Measurements from ENCODE around the gene CPNE4.

CPNE4 gene

DNA sequence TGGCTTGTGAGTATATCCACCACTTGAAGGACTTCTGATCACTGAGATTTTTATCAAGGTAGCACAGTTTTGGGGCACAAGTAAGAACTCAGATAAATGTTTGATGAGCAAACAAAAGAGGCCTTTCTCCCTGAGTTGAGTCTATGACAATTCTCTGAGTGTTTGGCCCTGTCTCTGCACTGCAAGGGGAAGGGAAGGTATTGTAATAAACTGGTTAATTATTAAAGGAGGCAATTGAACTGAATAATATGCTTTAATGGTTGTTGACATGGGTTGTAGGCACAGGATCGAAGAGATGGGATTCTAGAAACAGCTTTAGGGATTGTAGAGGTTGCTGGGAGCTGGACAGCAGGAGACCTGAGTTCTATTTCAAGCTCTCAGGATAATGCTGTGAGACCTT, 437.0 kb downstream of the CPNE4 start:
- DNase-seq (ENCODE audit: low read depth), result no peak

- no peak for DNase-seq (ENCODE audit: low read depth)
Observed at GRCh38 chr3:131596884-131597283, 437.9 kb downstream of the CPNE4 start.

DNA sequence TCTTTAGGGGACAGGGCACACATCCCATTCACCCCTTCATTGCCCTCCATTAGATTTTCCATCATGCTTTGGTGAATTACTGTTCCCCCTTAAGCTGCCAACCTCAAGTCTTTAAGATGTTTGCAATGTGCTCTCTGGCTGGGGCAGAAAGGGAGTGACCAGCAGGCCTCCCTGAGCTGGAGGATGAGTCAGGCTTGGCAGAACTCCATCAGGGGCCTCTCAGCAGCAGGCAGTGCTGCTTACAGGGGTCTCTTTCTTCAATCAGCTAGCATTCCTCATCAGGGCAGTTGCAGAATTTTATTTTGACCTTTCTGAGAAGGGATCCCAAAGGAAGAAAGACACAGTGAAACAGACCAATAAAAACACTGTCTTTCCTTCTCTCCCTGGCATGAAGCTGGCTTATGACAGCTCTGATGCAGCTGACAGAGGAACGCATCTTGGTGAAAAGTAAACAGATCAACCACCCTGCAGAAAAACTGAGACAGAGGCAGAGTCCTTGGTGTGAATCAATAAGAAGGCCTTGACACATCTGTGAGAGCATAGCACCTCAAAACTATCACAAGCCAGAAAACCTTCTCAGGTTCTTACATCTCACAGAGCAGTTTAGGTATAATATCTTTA, 443.3 kb downstream of the CPNE4 start:
- no peak for DNase-seq (ENCODE audit: low read depth)

DNA sequence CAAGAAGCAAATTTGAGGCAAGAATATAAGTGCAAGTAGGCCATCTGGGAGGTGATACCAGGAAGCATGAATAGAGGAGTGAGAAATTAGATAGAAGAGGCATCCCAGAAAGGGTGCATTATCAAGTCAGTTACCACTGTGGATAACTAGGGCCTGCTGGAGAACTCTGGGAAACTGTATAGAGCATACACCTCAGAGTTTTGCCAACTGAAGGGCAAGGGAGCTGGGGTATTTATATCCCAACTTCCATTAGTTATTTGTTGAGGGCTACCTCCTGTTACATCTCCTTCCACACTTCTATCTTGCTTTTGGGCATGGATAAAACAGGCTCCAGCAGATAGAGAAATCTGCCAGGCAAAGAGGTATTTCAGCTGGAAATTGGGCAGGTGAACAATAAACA, 448.5 kb downstream of the CPNE4 start:
- no peak for DNase-seq (ENCODE audit: low read depth)

- DNase-seq (ENCODE audit: low read depth), result no peak
Observed at GRCh38 chr3:131582438-131582837, 452.4 kb downstream of the CPNE4 start.

DNA sequence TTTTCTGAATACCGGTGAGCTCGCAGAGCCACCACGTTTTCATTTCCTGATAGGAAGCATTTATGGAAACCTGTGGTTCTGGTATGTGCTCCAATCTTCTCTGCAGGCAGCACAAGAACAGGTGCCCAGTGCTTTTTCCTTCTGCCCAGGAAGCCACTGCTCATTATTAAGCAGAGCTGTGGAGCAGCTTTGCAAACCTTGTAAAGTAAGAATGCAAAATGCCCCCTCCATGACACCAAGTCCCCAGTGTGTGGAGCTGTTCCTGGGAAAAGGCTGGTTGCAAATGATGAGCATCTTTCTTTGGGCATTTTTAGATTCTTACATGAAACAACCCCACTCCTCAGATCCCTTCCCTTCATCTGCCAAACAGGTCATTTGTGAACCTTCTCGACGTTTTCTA, 466.4 kb downstream of the CPNE4 start:
- no peak for DNase-seq (ENCODE audit: low read depth)

- DNase-seq (ENCODE audit: low read depth), result no peak
Observed at GRCh38 chr3:131564812-131565211, 470.0 kb downstream of the CPNE4 start.

DNA sequence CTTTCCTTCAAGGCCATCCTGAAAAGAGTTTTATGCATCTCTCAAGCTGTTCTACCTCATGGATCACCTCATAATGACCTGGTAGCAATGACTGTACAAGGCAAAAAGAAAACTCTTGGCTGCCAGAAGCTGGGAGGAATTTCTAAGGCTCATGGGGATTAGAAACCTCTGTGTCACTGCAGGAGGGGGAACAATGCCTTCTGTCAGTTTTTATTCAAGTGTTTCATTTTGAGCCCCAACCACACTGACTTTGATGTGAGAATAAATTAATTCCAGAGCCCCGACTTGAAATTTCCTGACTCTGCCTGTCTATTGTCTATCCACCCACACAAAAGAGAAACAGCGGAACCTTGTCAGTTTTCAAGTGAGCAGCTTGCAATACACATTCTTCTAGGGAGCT, 473.3 kb downstream of the CPNE4 start:
- no peak for DNase-seq (ENCODE audit: low read depth)

DNA sequence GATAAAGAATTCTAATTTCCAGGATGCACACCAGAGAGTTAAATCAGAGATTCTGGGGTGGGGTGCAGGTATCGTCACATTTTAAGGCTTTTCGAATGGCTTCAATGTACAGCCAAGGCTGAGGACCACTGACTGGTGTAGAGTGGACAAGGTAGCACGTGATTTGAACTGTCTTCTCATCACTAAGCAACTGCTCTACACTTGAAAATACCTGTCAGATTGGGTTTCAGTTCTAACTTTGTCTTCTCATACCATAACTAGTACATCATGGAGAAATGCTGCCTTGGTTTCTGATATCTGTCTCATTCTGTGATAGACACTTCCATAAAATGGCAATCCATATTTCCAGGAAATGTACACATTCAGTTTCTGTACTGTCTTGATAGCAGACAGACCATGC, 474.0 kb downstream of the CPNE4 start:
- no peak for DNase-seq (ENCODE audit: low read depth)

- no peak for DNase-seq (ENCODE audit: low read depth)
Observed at GRCh38 chr3:131555456-131555855, 479.4 kb downstream of the CPNE4 start.

GRCh38 chr3:131553495-131554247, 481.1 kb downstream of the CPNE4 start:
- no peak for DNase-seq (ENCODE audit: low read depth)

DNA sequence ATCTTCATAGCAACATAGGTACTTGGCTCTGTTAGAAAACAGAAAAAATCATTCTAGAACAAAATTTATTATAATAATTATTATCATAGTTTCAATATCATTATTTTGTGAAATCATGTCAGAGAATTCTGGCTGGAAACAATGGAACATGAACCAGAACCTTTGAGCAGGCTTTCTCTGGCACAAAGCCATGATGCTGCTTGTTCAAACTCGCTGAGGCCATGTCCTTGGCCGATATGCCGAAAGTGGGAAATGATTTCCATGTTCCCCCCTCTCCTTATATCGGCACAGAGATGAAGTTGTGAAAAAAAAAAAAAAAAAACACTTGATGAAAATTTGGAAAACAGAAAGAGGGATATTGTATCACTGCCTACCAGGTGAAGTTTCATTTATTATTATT, 483.1 kb downstream of the CPNE4 start:
- DNase-seq (ENCODE audit: low read depth), result no peak

- no peak for DNase-seq (ENCODE audit: low read depth)
Observed at GRCh38 chr3:131550562-131551465, 484.0 kb downstream of the CPNE4 start.

- no peak for DNase-seq (ENCODE audit: low read depth)
Observed at GRCh38 chr3:131549340-131549739, 485.5 kb downstream of the CPNE4 start.

GRCh38 chr3:131547585-131547984, 487.2 kb downstream of the CPNE4 start:
- no peak for DNase-seq (ENCODE audit: low read depth)

DNA sequence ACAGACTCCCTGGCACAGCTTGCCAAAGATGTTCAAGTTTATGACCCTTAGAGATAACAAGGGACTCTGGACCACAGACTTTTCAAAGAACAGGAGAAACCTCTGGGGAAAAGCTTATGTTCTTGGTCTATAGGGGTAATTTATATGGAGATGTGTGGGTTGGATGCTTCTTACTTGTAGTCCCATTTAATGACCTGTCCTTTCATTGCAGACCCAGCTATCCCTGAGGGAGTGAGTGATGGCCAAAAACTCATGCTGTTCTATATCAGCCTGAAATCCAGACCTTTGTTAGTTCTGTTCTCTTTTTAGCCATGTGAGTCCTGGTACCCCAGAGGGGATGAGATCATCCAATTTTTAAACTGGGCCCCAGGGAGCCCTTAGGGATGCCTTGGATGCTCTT, 488.4 kb downstream of the CPNE4 start:
- no peak for DNase-seq (ENCODE audit: low read depth)

GRCh38 chr3:131544557-131544956, 490.3 kb downstream of the CPNE4 start:
- no peak for DNase-seq (ENCODE audit: low read depth)

GRCh38 chr3:131543714-131544113, 491.1 kb downstream of the CPNE4 start:
- DNase-seq (ENCODE audit: low read depth), result no peak

GRCh38 chr3:131541288-131541687, 493.5 kb downstream of the CPNE4 start:
- no peak for DNase-seq (ENCODE audit: low read depth)

DNA sequence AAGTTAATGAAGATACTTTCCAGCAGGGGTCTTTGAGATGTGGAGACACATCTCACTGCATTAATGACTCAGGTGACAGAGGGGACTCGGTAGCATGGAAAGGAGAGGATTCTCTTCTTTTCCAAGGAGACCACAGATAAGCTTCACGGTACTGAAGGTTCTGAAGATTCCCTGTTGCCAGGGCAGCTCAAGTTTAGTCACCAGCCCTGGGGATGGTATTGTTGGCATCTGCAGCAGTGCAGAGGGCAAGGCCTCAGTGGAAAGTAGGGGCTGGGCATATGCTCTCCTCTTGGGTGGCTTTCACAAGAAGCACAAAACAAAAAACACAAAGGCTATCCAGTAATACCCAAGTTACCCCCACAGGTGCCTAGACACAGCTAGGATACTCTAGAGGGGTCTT, 494.0 kb downstream of the CPNE4 start:
- DNase-seq (ENCODE audit: low read depth), result no peak

- DNase-seq (ENCODE audit: low read depth), result no peak
Observed at GRCh38 chr3:131540143-131540542, 494.7 kb downstream of the CPNE4 start.

- no peak for DNase-seq (ENCODE audit: low read depth)
Observed at GRCh38 chr3:131538968-131539367, 495.8 kb downstream of the CPNE4 start.

- DNase-seq (ENCODE audit: low read depth), result no peak
Observed at GRCh38 chr3:131537531-131537930, 497.3 kb downstream of the CPNE4 start.

All from CMK (cell line).